GM06990 (cell line): ENCODE measurements around the gene CHKB.

Experiments used
- DNase-seq: peaks from one replicate; pipeline ENCODE4 v3.0.0-alpha.2; 2011; ENCODE audit not compliant: insufficient read length; ENCODE audit errors: extremely low read depth
- H3K27me3 ChIP-seq: replicated peaks from 2 replicates; pipeline ENCODE4 v1.6.0; 2011; ENCODE audit warnings: low read length; ENCODE audit not compliant: control insufficient read depth, insufficient read depth
- H3K36me3 ChIP-seq: 2 replicates; pipeline ENCODE4 v1.5.1; 2011; ENCODE audit warnings: low read length; ENCODE audit not compliant: control insufficient read depth, insufficient read depth
- H3K4me3 ChIP-seq: replicated peaks from 2 replicates; pipeline ENCODE4 v1.5.1; 2011; ENCODE audit warnings: low read depth, mild to moderate bottlenecking, control low read depth, low read length
- CTCF ChIP-seq: IDR thresholded peaks from 2 replicates; pipeline ENCODE4 v1.5.1; 2011; ENCODE audit warnings: low read length, control low read depth, mild to moderate bottlenecking, inconsistent platforms; ENCODE audit not compliant: insufficient read depth, poor library complexity, severe bottlenecking

Gene CHKB

GRCh38 chr22:50595189-50595588 lies 12.5 kb upstream of the CHKB start:
- no peak for TF ChIP-seq CTCF
- H3K27me3 ChIP-seq, result no peaks in the 10 kb centered on the region; the same call in 1 of the 2 replicates
- no peaks in the 10 kb centered on the region for H3K36me3 ChIP-seq
- H3K4me3 ChIP-seq, result no peak overlapping the region
- no peak for DNase-seq

- Histone ChIP-seq H3K4me3 (no peak overlapping the region), H3K27me3 (no peaks in the 10 kb centered on the region), H3K36me3 (no peaks in the 10 kb centered on the region)
- DNase-seq, result no peak
- TF ChIP-seq CTCF, result no peak
These were observed 4.8 kb upstream of the CHKB start for GRCh38 chr22:50587407-50587806.

GRCh38 chr22:50586416-50586815 lies 3.8 kb upstream of the CHKB start:
- Histone ChIP-seq H3K27me3 (no peaks in the 10 kb centered on the region), H3K36me3 (no peaks in the 10 kb centered on the region), H3K4me3 (no peak overlapping the region)
- TF ChIP-seq CTCF, result no peak
- no peak for DNase-seq

- Histone ChIP-seq H3K4me3 (no peak overlapping the region), H3K27me3 (no peaks in the 10 kb centered on the region), H3K36me3 (no peaks in the 10 kb centered on the region; the same call in 1 of the 2 replicates)
- no peak for TF ChIP-seq CTCF
- DNase-seq, result no peak
These were observed 3.1 kb upstream of the CHKB start for GRCh38 chr22:50585781-50586180.

GRCh38 chr22:50585238-50585637 lies 2.6 kb upstream of the CHKB start:
- no peak for DNase-seq
- no peaks in the 10 kb centered on the region for H3K27me3 ChIP-seq
- H3K36me3 ChIP-seq, result peaks cover 2% of the 10 kb centered on the region
- TF ChIP-seq CTCF, result no peak
- no peak overlapping the region for H3K4me3 ChIP-seq
